Neuronal stem cell (in vitro differentiated cells): ENCODE measurements around the gene BCAN.

Experiments
- DNase-seq: peaks from one replicate; pipeline ENCODE4 v3.0.0-alpha.2; 2013; ENCODE audit warnings: low spot score
- H2AFZ ChIP-seq: one replicate; pipeline ENCODE4 v1.6.1; 2013; ENCODE audit warnings: mild to moderate bottlenecking, low read length, inconsistent platforms
- H2AK5ac ChIP-seq: 2 replicates; pipeline ENCODE4 v1.6.1; 2013; ENCODE audit warnings: low read depth, mild to moderate bottlenecking, inconsistent platforms, low read length, moderate library complexity, mixed read lengths
- H2BK120ac ChIP-seq: 2 replicates; pipeline ENCODE4 v1.6.1; 2013; ENCODE audit warnings: low read depth, mild to moderate bottlenecking, inconsistent platforms, low read length, moderate library complexity, mixed read lengths
- H2BK12ac ChIP-seq: one replicate; pipeline ENCODE4 v1.6.1; 2013; ENCODE audit warnings: low read length, inconsistent platforms
- H2BK15ac ChIP-seq: 2 replicates; pipeline ENCODE4 v1.6.1; 2013; ENCODE audit warnings: mild to moderate bottlenecking, low read length, inconsistent platforms, mixed read lengths
- H2BK5ac ChIP-seq: one replicate; pipeline ENCODE4 v1.6.1; 2013; ENCODE audit warnings: inconsistent platforms, mild to moderate bottlenecking, low read length, moderate library complexity
- H3K14ac ChIP-seq: one replicate; pipeline ENCODE4 v1.6.1; 2013; ENCODE audit warnings: low read length, inconsistent platforms
- H3K18ac ChIP-seq: 2 replicates; pipeline ENCODE4 v1.6.1; 2013; ENCODE audit warnings: low read length, inconsistent platforms
- H3K23ac ChIP-seq: 2 replicates; pipeline ENCODE4 v1.6.1; 2013; ENCODE audit warnings: low read depth, mild to moderate bottlenecking, mixed read lengths, low read length, inconsistent platforms; ENCODE audit not compliant: poor library complexity
- H3K27ac ChIP-seq: replicated peaks from 3 replicates; pipeline ENCODE4 v1.5.1; 2013; ENCODE audit warnings: low read length, inconsistent platforms
- H3K27me3 ChIP-seq, 3 experiments: 2 replicates each; pipeline ENCODE4 v1.6.1; 2013; ENCODE audit warnings: low read length in 3 of 3, mild to moderate bottlenecking in 2 of 3, inconsistent platforms in 1 of 3, low read depth in 1 of 3, mixed read lengths in 1 of 3, moderate library complexity in 1 of 3; ENCODE audit not compliant: control insufficient read depth in 3 of 3, insufficient read depth in 3 of 3
- H3K36me3 ChIP-seq, 2 donors: replicated peaks in 1 of 2; 2 replicates each; pipeline ENCODE4 v1.6.1; 2013; ENCODE audit warnings: low read length in 2 of 2; ENCODE audit not compliant: control insufficient read depth in 2 of 2, insufficient read depth in 2 of 2
- H3K4ac ChIP-seq: 2 replicates; pipeline ENCODE4 v1.6.1; 2013; ENCODE audit warnings: inconsistent platforms, mild to moderate bottlenecking, low read length, moderate library complexity
- H3K4me1 ChIP-seq, 2 donors: 1 replicate in 1 of 2; 2 replicates in 1 of 2; pipeline ENCODE4 v1.6.1; 2013; ENCODE audit warnings: low read length in 2 of 2, low read depth in 1 of 2; ENCODE audit not compliant: control insufficient read depth in 2 of 2, insufficient read depth in 1 of 2
- H3K4me2 ChIP-seq: one replicate; pipeline ENCODE4 v1.6.1; 2013; ENCODE audit warnings: mild to moderate bottlenecking, low read length, inconsistent platforms; ENCODE audit not compliant: insufficient read depth, poor library complexity, severe bottlenecking
- H3K4me3 ChIP-seq, 2 donors: 2 replicates each; pipeline ENCODE4 v1.5.1; 2013; ENCODE audit warnings: low read length in 2 of 2, mild to moderate bottlenecking in 2 of 2, inconsistent platforms in 1 of 2, moderate library complexity in 1 of 2
- H3K79me1 ChIP-seq: one replicate; pipeline ENCODE4 v1.6.1; 2013; ENCODE audit warnings: low read depth, mild to moderate bottlenecking, inconsistent platforms, low read length, moderate library complexity
- H3K9ac ChIP-seq: one replicate; pipeline ENCODE4 v1.6.1; 2013; ENCODE audit warnings: mild to moderate bottlenecking, low read depth, low read length, inconsistent platforms; ENCODE audit not compliant: poor library complexity
- H3K9me3 ChIP-seq, 2 donors: replicated peaks in 1 of 2; 2 replicates each; pipeline versions ENCODE3 to v1.6.1; 2013; ENCODE audit warnings: low read length in 2 of 2, mild to moderate bottlenecking in 2 of 2, inconsistent platforms in 1 of 2, low read depth in 1 of 2, mixed read lengths in 1 of 2, moderate library complexity in 1 of 2; ENCODE audit not compliant: control insufficient read depth in 2 of 2, insufficient read depth in 1 of 2
- H4K8ac ChIP-seq: one replicate; pipeline ENCODE4 v1.6.1; 2013; ENCODE audit warnings: low read depth, mild to moderate bottlenecking, inconsistent platforms, low read length, moderate library complexity
- H4K91ac ChIP-seq: one replicate; pipeline ENCODE4 v1.6.1; 2013; ENCODE audit warnings: low read length, low read depth, mild to moderate bottlenecking, inconsistent platforms; ENCODE audit not compliant: poor library complexity
- WGBS, 2 donors: extraction: QIAGEN DNeasy Blood & Tissue Kit; methylation state at CpG; one replicate each; pipeline ENCODE4 v1.1.7; 2013; ENCODE audit warnings: missing lambda C conversion rate in 2 of 2, mixed read lengths in 1 of 2; ENCODE audit not compliant: insufficient read length in 2 of 2, insufficient replicate concordance in 1 of 2; ENCODE audit errors: extremely low coverage in 2 of 2; 5-methylcytosine and 5-hydroxymethylcytosine counted together

BCAN gene

DNA sequence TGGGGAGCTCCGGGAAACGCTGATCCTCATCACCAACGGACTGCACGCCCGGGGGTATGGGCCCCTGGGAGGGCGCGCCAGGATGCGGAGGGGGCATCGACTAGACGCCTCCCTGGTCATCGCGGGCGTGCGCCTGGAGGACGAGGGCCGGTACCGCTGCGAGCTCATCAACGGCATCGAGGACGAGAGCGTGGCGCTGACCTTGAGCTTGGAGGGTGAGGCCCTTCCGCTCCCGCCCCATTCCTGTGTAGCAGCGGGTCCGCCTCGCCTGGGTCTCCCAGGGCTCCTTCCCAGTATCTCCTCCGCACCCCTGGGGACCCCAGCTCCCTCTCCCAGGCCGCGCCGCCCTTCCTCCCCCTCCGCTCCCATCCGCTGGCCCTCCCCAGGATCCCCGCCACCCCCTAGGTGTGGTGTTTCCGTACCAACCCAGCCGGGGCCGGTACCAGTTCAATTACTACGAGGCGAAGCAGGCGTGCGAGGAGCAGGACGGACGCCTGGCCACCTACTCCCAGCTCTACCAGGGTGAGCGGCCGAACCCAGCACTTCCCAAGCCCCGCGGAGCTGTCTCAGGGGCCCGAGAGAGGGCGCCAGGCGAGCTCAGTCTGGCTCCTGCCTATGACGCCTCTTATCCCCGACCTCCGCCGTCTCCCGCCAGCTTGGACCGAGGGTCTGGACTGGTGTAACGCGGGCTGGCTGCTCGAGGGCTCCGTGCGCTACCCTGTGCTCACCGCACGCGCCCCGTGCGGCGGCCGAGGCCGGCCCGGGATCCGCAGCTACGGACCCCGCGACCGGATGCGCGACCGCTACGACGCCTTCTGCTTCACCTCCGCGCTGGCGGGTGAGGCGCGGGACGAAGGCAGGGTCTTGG is 17.7 kb upstream of the BCAN start:
- peak overlapping the region; percentile 31 to 85 for H3K4me3 ChIP-seq

DNA sequence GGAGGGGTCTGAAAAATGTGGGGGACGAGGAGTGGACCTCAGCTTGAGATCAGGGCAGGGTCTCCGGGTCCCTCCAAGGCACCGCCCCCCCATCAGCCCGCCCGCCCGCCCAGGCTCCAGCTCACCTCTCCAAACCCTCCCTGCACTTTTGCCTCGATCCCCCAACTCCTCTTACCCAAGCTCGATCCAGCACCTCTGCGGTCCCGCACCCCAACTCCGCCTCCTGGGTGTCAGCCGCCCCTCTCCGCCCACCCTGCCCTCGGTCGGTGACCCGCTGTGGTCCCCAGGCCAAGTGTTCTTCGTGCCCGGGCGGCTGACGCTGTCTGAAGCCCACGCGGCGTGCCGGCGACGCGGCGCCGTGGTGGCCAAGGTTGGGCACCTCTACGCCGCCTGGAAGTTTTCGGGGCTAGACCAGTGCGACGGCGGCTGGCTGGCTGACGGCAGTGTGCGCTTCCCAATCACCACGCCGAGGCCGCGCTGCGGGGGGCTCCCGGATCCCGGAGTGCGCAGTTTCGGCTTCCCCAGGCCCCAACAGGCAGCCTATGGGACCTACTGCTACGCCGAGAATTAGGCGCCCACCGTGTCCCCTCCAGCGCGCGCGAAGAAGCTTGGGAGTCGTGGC is 17.0 kb upstream of the BCAN start:
- Histone ChIP-seq H2AFZ (peak overlapping the region; percentile 87), H3K27me3 (peaks cover 23 to 62% (median 52%) of the 10 kb centered on the region in 3 experiments)
- no CpG with 5 or more reads among the region's 55 CpGs for whole genome bisulfite sequencing, 2 donors

More for the DNA sequence above, 17.7 kb upstream of the BCAN start:
- Histone ChIP-seq H4K8ac (no peak overlapping the region), H3K4ac (no peak overlapping the region), H2AK5ac (peak overlapping the region; percentile 96), H3K9ac (peak overlapping the region; percentile 88), H2BK120ac (no peak overlapping the region), H3K18ac (peak overlapping the region; percentile 86), H3K9me3 (peaks cover 0 to 4% of the 10 kb centered on the region in 2 donors), H3K27me3 (peaks cover 23 to 68% (median 58%) of the 10 kb centered on the region in 3 experiments), H2BK12ac (peak overlapping the region; percentile 32), H3K4me2 (peak overlapping the region; percentile 93), H2AFZ (peak overlapping the region; percentile 87), H3K23ac (peak overlapping the region; percentile 92), H2BK15ac (peak overlapping the region; percentile 81), H3K4me1 (peaks cover 6% of the 10 kb centered on the region in 2 donors), H4K91ac (no peak overlapping the region), H2BK5ac (peak overlapping the region; percentile 34), H3K14ac (peak overlapping the region; percentile 78), H3K36me3 (no peaks in the 10 kb centered on the region), H3K27ac (no peak overlapping the region), H3K79me1 (no peaks in the 10 kb centered on the region)
- no CpG with 5 or more reads among the region's 87 CpGs for WGBS, 2 donors
- peak; percentile 65 for DNase-seq

DNA sequence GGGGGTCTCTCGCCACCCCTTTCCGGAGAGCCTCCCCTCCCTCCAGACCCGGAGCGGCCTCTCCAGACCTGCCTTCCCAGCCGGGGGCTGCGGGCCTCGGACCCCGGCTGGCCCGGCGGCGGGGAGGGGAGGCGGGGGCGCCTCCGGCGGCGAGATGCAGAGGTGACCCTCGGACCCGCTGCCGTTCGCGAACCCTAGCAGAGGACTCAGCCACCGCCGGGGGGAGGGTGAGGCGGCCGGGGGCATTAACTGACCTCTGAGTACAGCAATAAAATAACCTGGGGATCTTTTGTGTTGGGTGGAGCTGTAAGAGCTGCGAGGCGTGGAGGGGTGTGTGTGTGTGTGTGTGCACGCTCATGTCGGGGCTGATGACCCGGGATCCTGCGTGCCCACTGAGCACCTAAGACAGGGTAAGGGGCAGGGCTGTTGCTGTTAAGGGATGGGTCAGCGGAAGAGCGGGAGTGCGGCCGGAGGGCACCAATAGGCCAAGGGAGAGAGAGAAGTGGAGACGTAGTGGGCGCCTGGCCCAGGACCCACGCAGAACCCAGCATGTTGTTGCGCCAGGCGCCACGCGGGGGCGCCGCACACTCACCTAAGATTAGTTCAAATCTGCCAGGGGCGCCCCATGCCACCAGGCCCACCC is 16.4 kb upstream of the BCAN start:
- Histone ChIP-seq H3K4me1 (peaks cover 6% of the 10 kb centered on the region in 2 donors), H3K4me2 (peak overlapping the region; percentile 89), H3K14ac (no peak overlapping the region), H3K9me3 (peaks cover 0 to 4% of the 10 kb centered on the region in 2 donors), H3K9ac (peak overlapping the region; percentile 60), H2BK5ac (no peak overlapping the region), H3K36me3 (no peaks in the 10 kb centered on the region), H2BK120ac (no peak overlapping the region), H3K4me3 (peak overlapping the region; percentile 23 to 77), H2BK12ac (peak overlapping the region; percentile 84), H3K18ac (peak overlapping the region; percentile 89), H4K91ac (no peak overlapping the region), H4K8ac (no peak overlapping the region), H3K4ac (no peak overlapping the region), H3K79me1 (no peaks in the 10 kb centered on the region), H3K27me3 (peaks cover 23 to 57% (median 47%) of the 10 kb centered on the region in 3 experiments), H2AFZ (peak overlapping the region; percentile 86), H2AK5ac (peak overlapping the region; percentile 70), H2BK15ac (no peak overlapping the region), H3K27ac (no peak overlapping the region), H3K23ac (peak overlapping the region; percentile 96)
- no CpG with 5 or more reads among the region's 45 CpGs for WGBS, 2 donors
- DNase-seq = no peak

More for the DNA sequence above, 17.0 kb upstream of the BCAN start:
- Histone ChIP-seq H2BK15ac (peak overlapping the region; percentile 81), H3K79me1 (no peaks in the 10 kb centered on the region), H3K4me3 (peak overlapping the region; percentile 31 to 85), H2BK120ac (no peak overlapping the region), H2BK5ac (peak overlapping the region; percentile 24), H3K4me1 (peaks cover 6% of the 10 kb centered on the region in 2 donors), H4K91ac (no peak overlapping the region), H3K36me3 (no peaks in the 10 kb centered on the region), H3K14ac (peak overlapping the region; percentile 56), H2BK12ac (peak overlapping the region; percentile 58), H3K23ac (peak overlapping the region; percentile 96), H3K4me2 (peak overlapping the region; percentile 93), H2AK5ac (peak overlapping the region; percentile 70), H3K4ac (no peak overlapping the region), H3K27ac (no peak overlapping the region), H3K18ac (peak overlapping the region; percentile 85), H4K8ac (no peak overlapping the region), H3K9me3 (peaks cover 0 to 4% of the 10 kb centered on the region in 2 donors), H3K9ac (peak overlapping the region; percentile 88)
- DNase-seq = no peak
